Endothelial cell of umbilical vein (primary cell): Measurements from ENCODE around the gene HAND2. TPM values are rescaled to one million over a fixed set of nuclear protein-coding genes. Genes with fewer than 3 reads are reported as not detected.

Experiments used
- BruUV-seq: library from RNA; stranded (reverse); fragments of 400-500 nt; replicated peaks from 2 replicates; lab custom pipeline; 2021; lab: Mats Ljungman, UMichigan
- CTCF ChIA-PET: fragments of 300-600, 350-600 bp; sonication (Branson Sonifier 250); formaldehyde crosslinking; loops from one replicate; lab custom pipeline; 2021; ENCODE audit warnings: antibody characterized with exemption, inconsistent platforms; lab: Charles Lee
- POLR2A ChIA-PET: fragments of 300-600, 350-600 bp; sonication (Branson Sonifier 250); formaldehyde crosslinking; loops from one replicate; lab custom pipeline; 2021; ENCODE audit warnings: antibody characterized with exemption, inconsistent platforms; lab: Charles Lee
- DNase-seq: peaks from one replicate; pipeline ENCODE4 v3.0.0-alpha.2; 2011; ENCODE audit warnings: low read depth, low spot score
- FAIRE-seq: peaks from 2 replicates; lab custom pipeline; 2011; peaks lifted over from hg19 to GRCh38; lab: Jason Lieb, UNC
- H2AFZ ChIP-seq: 2 replicates; pipeline ENCODE4 v1.6.0; 2012; ENCODE audit warnings: low read depth, low read length, control low read depth, inconsistent platforms
- H3K27ac ChIP-seq: 2 replicates; pipeline ENCODE4 v1.5.1; 2011; ENCODE audit warnings: low read depth, mild to moderate bottlenecking, control low read depth, low read length, moderate library complexity; ENCODE audit not compliant: insufficient read depth
- H3K27me3 ChIP-seq, 2 experiments: 2 replicates each; pipeline versions ENCODE4 v1.6.0 to v1.6.1; 2011; ENCODE audit warnings: low read length in 2 of 2, mixed read lengths in 1 of 2; ENCODE audit not compliant: control insufficient read depth in 2 of 2, insufficient read depth in 2 of 2
- H3K36me3 ChIP-seq, 2 experiments: 2 replicates in 1 of 2; 3 replicates in 1 of 2; pipeline ENCODE4 v1.5.1; 2011; ENCODE audit warnings: low read length in 2 of 2, mild to moderate bottlenecking in 1 of 2, moderate library complexity in 1 of 2; ENCODE audit not compliant: control insufficient read depth in 2 of 2, insufficient read depth in 2 of 2; ENCODE audit errors: extremely low read depth in 1 of 2
- H3K4me1 ChIP-seq: 3 replicates; pipeline ENCODE4 v1.5.1; 2011; ENCODE audit warnings: mild to moderate bottlenecking, low read length; ENCODE audit not compliant: control insufficient read depth, insufficient read depth; ENCODE audit errors: extremely low read depth
- H3K4me2 ChIP-seq: 2 replicates; pipeline ENCODE4 v1.6.1; 2011; ENCODE audit warnings: low read length, control low read depth, mixed read lengths; ENCODE audit not compliant: insufficient read depth
- H3K4me3 ChIP-seq, 3 experiments: fragments of 200-600 bp in 1 of 3; sonication (generic), shearing (Covaris generic) in 1 of 3; replicated peaks in 1 of 3; 2 replicates each; pipeline ENCODE4 v1.5.1; 2011 to 2016; ENCODE audit warnings: control low read depth in 3 of 3, low read length in 3 of 3, mild to moderate bottlenecking in 2 of 3, inconsistent platforms in 1 of 3, low read depth in 1 of 3, moderate library complexity in 1 of 3; ENCODE audit not compliant: insufficient read depth in 1 of 3
- H3K79me2 ChIP-seq: 2 replicates; pipeline ENCODE4 v1.6.0; 2012; ENCODE audit warnings: low read length, inconsistent platforms; ENCODE audit not compliant: control insufficient read depth, insufficient read depth
- H3K9ac ChIP-seq: replicated peaks from 2 replicates; pipeline ENCODE3; 2011; ENCODE audit warnings: low read length, control low read depth; ENCODE audit not compliant: insufficient read depth; ENCODE audit errors: extremely low read depth
- H3K9me1 ChIP-seq: replicated peaks from 3 replicates; pipeline ENCODE4 v1.6.0; 2011; ENCODE audit warnings: mild to moderate bottlenecking, low read length; ENCODE audit not compliant: control insufficient read depth, insufficient read depth; ENCODE audit errors: extremely low read depth
- H3K9me3 ChIP-seq: replicated peaks from 2 replicates; pipeline ENCODE4 v1.5.1; 2012; ENCODE audit warnings: low read length, inconsistent platforms; ENCODE audit not compliant: control insufficient read depth, insufficient read depth
- H4K20me1 ChIP-seq: replicated peaks from 2 replicates; pipeline ENCODE3; 2011; ENCODE audit warnings: mild to moderate bottlenecking, low read length; ENCODE audit not compliant: control insufficient read depth, insufficient read depth; ENCODE audit errors: extremely low read depth
- EZH2 ChIP-seq: IDR thresholded peaks from 2 replicates; pipeline ENCODE4 v1.6.1; 2012; ENCODE audit warnings: borderline replicate concordance, low read depth, mild to moderate bottlenecking, moderate library complexity, low read length, inconsistent platforms; ENCODE audit not compliant: severe bottlenecking
- FOS ChIP-seq: IDR thresholded peaks from 2 replicates; pipeline ENCODE4 v1.6.1; 2011; ENCODE audit warnings: mild to moderate bottlenecking, low read length, moderate library complexity, borderline replicate concordance; ENCODE audit not compliant: insufficient read depth
- POLR2AphosphoS5 ChIP-seq: IDR thresholded peaks from 2 replicates; pipeline ENCODE4 v1.6.1; 2012; ENCODE audit warnings: low read depth, mild to moderate bottlenecking, control low read depth, low read length, moderate library complexity; ENCODE audit not compliant: insufficient read depth
- dilution Hi-C: fragments of 300-500 bp; cut with MboI; formaldehyde crosslinking; loops from one replicate; pipeline ENCODE4 v1.15.0; 2019; ENCODE audit warnings: low sequenced_read_pairs; ENCODE audit not compliant: extremely low pct_ligation_motif_present
- intact Hi-C: fragments of 100-400 bp; cut with micrococcal nuclease; formaldehyde crosslinking; loops from one replicate; pipeline ENCODE4 v1.10.0; 2022
- polyA plus RNA-seq, 4 experiments: library from polyadenylated mRNA; depleted of rRNA in 3 of 4; stranded (reverse) in 3 of 4; unstranded in 1 of 4; fragments of >200 nt; gene quantifications; 2 replicates each; pipeline versions ENCODE4 v1.2.1 to v1.2.3, GENCODE V29; 2011 to 2012; ENCODE audit warnings: missing spikeins in 1 of 4
- total RNA-seq: library from RNA; stranded (reverse); gene quantifications from 2 replicates; pipeline ENCODE4 v1.2.3, GENCODE V29; 2021
- TF ChIP-seq, protein P1 (sequence below): IDR thresholded peaks from 2 replicates; pipeline ENCODE4 v1.6.1; 2011; ENCODE audit not compliant: insufficient read depth, insufficient read length

Gene HAND2
- total and polyA plus RNA-seq, 2 donors (not counting 3 experiments of a cell fraction or from before 2014, with no cell fraction given) = not detected

DNA sequence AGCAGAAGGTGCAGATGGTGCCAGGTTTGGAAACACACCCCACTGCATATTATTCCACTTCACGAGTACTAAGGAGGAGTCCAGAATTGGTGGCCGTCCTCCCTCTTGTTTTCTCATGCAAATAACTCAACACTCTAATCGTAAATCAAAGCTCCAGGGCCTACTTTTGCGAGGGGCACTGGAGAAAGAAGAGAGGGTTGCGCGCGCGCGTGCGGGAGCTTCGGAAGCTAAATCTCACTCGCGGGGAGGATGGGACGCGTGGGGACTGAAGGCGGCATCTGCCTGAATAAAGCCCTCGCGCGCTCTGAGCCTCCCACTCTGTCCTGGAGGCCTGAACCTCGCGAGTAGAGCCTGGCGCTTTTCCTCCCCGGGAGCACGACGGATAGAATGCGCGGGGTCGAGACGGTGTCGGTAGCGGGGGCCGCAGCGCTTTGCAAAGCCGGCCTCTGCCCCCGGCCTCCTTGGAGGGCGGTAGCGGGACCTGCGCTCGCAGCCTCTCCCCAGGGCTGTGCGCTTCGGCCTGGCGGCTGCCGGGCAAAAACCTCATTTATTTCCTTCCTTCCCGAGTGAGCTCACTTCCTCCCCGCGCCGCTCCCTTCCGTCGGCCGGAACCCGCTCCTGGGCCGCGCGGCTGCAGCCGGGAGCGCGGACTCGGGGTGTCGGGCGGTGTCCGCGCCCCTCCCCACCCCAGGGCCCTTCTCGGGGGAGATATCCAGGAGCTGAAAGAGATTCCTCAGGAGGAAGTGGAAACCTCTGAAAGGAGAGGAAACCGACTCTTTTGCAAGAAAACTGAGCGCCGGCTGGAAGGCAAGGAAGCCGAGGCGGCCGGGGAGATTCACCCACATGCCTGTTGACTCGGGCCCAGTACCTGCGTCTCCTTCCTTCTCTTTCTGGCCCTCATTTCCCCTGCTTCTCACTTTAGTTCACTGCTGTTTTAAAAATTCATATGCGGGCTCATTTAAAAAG lies 20.7 kb downstream of the HAND2 start:
- H3K9me1 ChIP-seq = no peaks in the 10 kb centered on the region
- FAIRE-seq = peak; percentile 12
- peak overlapping the region in 1 of 3 experiments; percentile 23 for H3K4me3 ChIP-seq
- ChIA-PET POLR2A (no interaction called here), CTCF (interaction anchor here (0.7 to 2.0 kb wide), 2 partner anchors 15 to 89 kb away, joined by 5 to 6 read pairs; no protein-coding TSS in a partner anchor)
- H3K9ac ChIP-seq = no peak overlapping the region
- peak overlapping the region; percentile 8 for H2AFZ ChIP-seq
- H3K27me3 ChIP-seq = peaks cover 79 to 96% of the 10 kb centered on the region in 2 experiments
- BruUV-seq = no TSS peak
- intact Hi-C loops = no loop called here
- no peak overlapping the region for H3K27ac ChIP-seq
- no peak for DNase-seq
- peaks cover 14% of the 10 kb centered on the region for H3K4me1 ChIP-seq
- H3K36me3 ChIP-seq = no peaks in the 10 kb centered on the region
- peak overlapping the region; percentile 33 for H3K4me2 ChIP-seq
- H3K79me2 ChIP-seq = no peaks in the 10 kb centered on the region
- dilution Hi-C loops = no loop called here
- TF ChIP-seq, protein P1, sequence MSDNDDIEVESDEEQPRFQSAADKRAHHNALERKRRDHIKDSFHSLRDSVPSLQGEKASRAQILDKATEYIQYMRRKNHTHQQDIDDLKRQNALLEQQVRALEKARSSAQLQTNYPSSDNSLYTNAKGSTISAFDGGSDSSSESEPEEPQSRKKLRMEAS = no peak
- peak; percentile 59 for TF ChIP-seq POLR2AphosphoS5
- peak; percentile 55 for TF ChIP-seq EZH2
- TF ChIP-seq FOS = peak; percentile 15
- no peaks in the 10 kb centered on the region for H4K20me1 ChIP-seq
- H3K9me3 ChIP-seq = no peaks in the 10 kb centered on the region
